ENCODE results near the gene TSPY9. TPM values are rescaled to one million over a fixed set of nuclear protein-coding genes. Genes with fewer than 3 reads are reported as not detected.
"Not testable (repeated sequence)": the region's sequence is repeated elsewhere in the genome, so short reads cannot be mapped to it uniquely, and the experiment has no call there.

Gene TSPY9
- total RNA-seq (2016; rRNA removed; fragmentation: Illumina TruSeq; extraction: Trizol) (not detected in 2 replicates), polyA plus RNA-seq (2011; rRNA removed) (not detected in 2 replicates), polyA minus RNA-seq (2011; rRNA and poly(A)+ RNA removed; ENCODE audit: low replicate concordance) (not detected in 2 replicates), Bru-seq, nascent RNA (not detected), BruChase-seq, experiment 1, labeled RNA remaining after a 6-hour chase (not detected), BruChase-seq, experiment 2, labeled RNA remaining after a 2-hour chase (not detected)
- not detected in 2 replicates for total RNA-seq (2016; cell fraction: cytosol; rRNA removed; fragmentation: Illumina TruSeq; extraction: Trizol; ENCODE audit: low read depth)
- total RNA-seq (2016; cell fraction: insoluble cytoplasmic fraction; rRNA removed; fragmentation: Illumina TruSeq; extraction: Trizol) = not detected in 2 replicates
- total RNA-seq (2016; cell fraction: membrane; rRNA removed; fragmentation: Illumina TruSeq; extraction: Trizol) = not detected in 2 replicates
- total RNA-seq (2016; cell fraction: nucleus; rRNA removed; fragmentation: Illumina TruSeq; extraction: Trizol) = not detected in 2 replicates
- polyA plus RNA-seq (2011; cell fraction: cytosol; rRNA removed) = not detected in 2 replicates
- polyA plus RNA-seq (2011; cell fraction: nucleus; rRNA removed) = not detected in 2 replicates
- polyA plus RNA-seq (2012) = not detected in 2 replicates
- not detected in 2 replicates for polyA plus RNA-seq (2016; cell fraction: cytosol; fragmentation: Illumina TruSeq; extraction: Trizol; ENCODE audit: low read depth)
- not detected in 2 replicates for polyA plus RNA-seq (2016; cell fraction: insoluble cytoplasmic fraction; fragmentation: Illumina TruSeq; extraction: Trizol; ENCODE audit: low read depth)
- polyA plus RNA-seq (2016; cell fraction: membrane; fragmentation: Illumina TruSeq; extraction: Trizol; ENCODE audit: low read depth) = not detected in 2 replicates
- not detected in 2 replicates for polyA plus RNA-seq (2016; cell fraction: nucleus; fragmentation: Illumina TruSeq; extraction: Trizol; ENCODE audit: insufficient read depth, low read depth)
- polyA minus RNA-seq (2011; cell fraction: cytosol; rRNA and poly(A)+ RNA removed) = not detected in 2 replicates
- not detected in 2 replicates for polyA minus RNA-seq (2011; cell fraction: nucleus; rRNA and poly(A)+ RNA removed)
- long read RNA-seq, experiment 1 = 0 reads
- long read RNA-seq, experiment 2 = 0 reads

GRCh38 chrY:9486967-9487366, at the start of gene TSPY9:
TSS of gene TSPY9 (plus strand) at chrY:9487267. CDS start at chrY:9487313, 46 bp downstream.
- CTCF ChIA-PET (ENCODE audit: low intra/inter-chr PET ratio, low total read pairs); in situ Hi-C loops (cut with HindIII; ENCODE audit: extremely low pct_ligation_motif_present, low pct_unique_long_range_greater_than_20kb); H3K9ac ChIP-seq (ENCODE audit: insufficient read depth, low read depth, low read length); ATAC-seq; H3K36me3 ChIP-seq (replicated peaks in 1 of 2; ENCODE audit: control insufficient read depth in 1 of 2, insufficient read depth in 2 of 2, low read length in 2 of 2); H3K27me3 ChIP-seq (ENCODE audit: control insufficient read depth in 1 of 2, insufficient read depth in 2 of 2, low read length in 2 of 2); H3K4me1 ChIP-seq (ENCODE audit: insufficient read depth, low read length); H3K79me2 ChIP-seq (ENCODE audit: insufficient read depth, low read length); H3K27ac ChIP-seq (ENCODE audit: extremely low read length, insufficient read depth, low read length); DNase-seq (ENCODE audit: low spot score); H3K4me3 ChIP-seq (replicated peaks in 1 of 3; ENCODE audit: insufficient read depth in 1 of 3, low read depth in 2 of 3, low read length in 3 of 3); H2AFZ ChIP-seq (ENCODE audit: low read length); BruUV-seq (replicated peaks); H3K9me3 ChIP-seq (ENCODE audit: low read length); H4K20me1 ChIP-seq (ENCODE audit: insufficient read depth, low read length); FAIRE-seq; H3K4me2 ChIP-seq (ENCODE audit: low read depth, low read length); POLR2A ChIA-PET; intact Hi-C loops (cut with micrococcal nuclease; ENCODE audit: unreplicated experiment): not testable (repeated sequence)
- WGBS (ENCODE audit: low lambda C conversion rate) = no CpG with 5 or more reads among the region's 26 CpGs

GRCh38 chrY:9466655-9467054, 20.4 kb upstream of the TSPY9 start, which contains the start of gene TSPY1:
TSS of gene TSPY1 (plus strand) at chrY:9466955. CDS start at chrY:9467001, 46 bp downstream.
- FAIRE-seq; H4K20me1 ChIP-seq (ENCODE audit: insufficient read depth, low read length); H3K9ac ChIP-seq (ENCODE audit: insufficient read depth, low read depth, low read length); CTCF ChIA-PET (ENCODE audit: low intra/inter-chr PET ratio, low total read pairs); H3K4me2 ChIP-seq (ENCODE audit: low read depth, low read length); H3K79me2 ChIP-seq (ENCODE audit: insufficient read depth, low read length); BruUV-seq (replicated peaks); H3K4me1 ChIP-seq (ENCODE audit: insufficient read depth, low read length); in situ Hi-C loops (cut with HindIII; ENCODE audit: extremely low pct_ligation_motif_present, low pct_unique_long_range_greater_than_20kb); POLR2A ChIA-PET; H3K36me3 ChIP-seq (replicated peaks in 1 of 2; ENCODE audit: control insufficient read depth in 1 of 2, insufficient read depth in 2 of 2, low read length in 2 of 2); H3K9me3 ChIP-seq (ENCODE audit: low read length); H3K4me3 ChIP-seq (replicated peaks in 1 of 3; ENCODE audit: insufficient read depth in 1 of 3, low read depth in 2 of 3, low read length in 3 of 3); DNase-seq (ENCODE audit: low spot score); H3K27ac ChIP-seq (ENCODE audit: extremely low read length, insufficient read depth, low read length); ATAC-seq; intact Hi-C loops (cut with micrococcal nuclease; ENCODE audit: unreplicated experiment); H2AFZ ChIP-seq (ENCODE audit: low read length); H3K27me3 ChIP-seq (ENCODE audit: control insufficient read depth in 1 of 2, insufficient read depth in 2 of 2, low read length in 2 of 2): not testable (repeated sequence)
- 93% methylated on average over 3 of the region's 25 CpGs for WGBS (ENCODE audit: low lambda C conversion rate)

GRCh38 chrY:9504396-9504795, 17.3 kb downstream of the TSPY9 start:
- H3K9ac ChIP-seq (ENCODE audit: insufficient read depth, low read depth, low read length); FAIRE-seq; H3K27me3 ChIP-seq (ENCODE audit: control insufficient read depth in 1 of 2, insufficient read depth in 2 of 2, low read length in 2 of 2); DNase-seq (ENCODE audit: low spot score); H4K20me1 ChIP-seq (ENCODE audit: insufficient read depth, low read length); H2AFZ ChIP-seq (ENCODE audit: low read length); H3K36me3 ChIP-seq (replicated peaks in 1 of 2; ENCODE audit: control insufficient read depth in 1 of 2, insufficient read depth in 2 of 2, low read length in 2 of 2); H3K4me3 ChIP-seq (replicated peaks in 1 of 3; ENCODE audit: insufficient read depth in 1 of 3, low read depth in 2 of 3, low read length in 3 of 3); POLR2A ChIA-PET; in situ Hi-C loops (cut with HindIII; ENCODE audit: extremely low pct_ligation_motif_present, low pct_unique_long_range_greater_than_20kb); H3K4me1 ChIP-seq (ENCODE audit: insufficient read depth, low read length); ATAC-seq; intact Hi-C loops (cut with micrococcal nuclease; ENCODE audit: unreplicated experiment); H3K4me2 ChIP-seq (ENCODE audit: low read depth, low read length); H3K79me2 ChIP-seq (ENCODE audit: insufficient read depth, low read length); H3K9me3 ChIP-seq (ENCODE audit: low read length); CTCF ChIA-PET (ENCODE audit: low intra/inter-chr PET ratio, low total read pairs); H3K27ac ChIP-seq (ENCODE audit: extremely low read length, insufficient read depth, low read length); BruUV-seq (replicated peaks): not testable (repeated sequence)
- WGBS (ENCODE audit: low lambda C conversion rate) = 8% methylated on average over 2 of the region's 6 CpGs

- ATAC-seq; H3K9me3 ChIP-seq (ENCODE audit: low read length); BruUV-seq (replicated peaks); H3K4me2 ChIP-seq (ENCODE audit: low read depth, low read length); H3K27me3 ChIP-seq (ENCODE audit: control insufficient read depth in 1 of 2, insufficient read depth in 2 of 2, low read length in 2 of 2); H2AFZ ChIP-seq (ENCODE audit: low read length); POLR2A ChIA-PET; H3K79me2 ChIP-seq (ENCODE audit: insufficient read depth, low read length); DNase-seq (ENCODE audit: low spot score); FAIRE-seq; H3K36me3 ChIP-seq (replicated peaks in 1 of 2; ENCODE audit: control insufficient read depth in 1 of 2, insufficient read depth in 2 of 2, low read length in 2 of 2); intact Hi-C loops (cut with micrococcal nuclease; ENCODE audit: unreplicated experiment); H3K4me3 ChIP-seq (replicated peaks in 1 of 3; ENCODE audit: insufficient read depth in 1 of 3, low read depth in 2 of 3, low read length in 3 of 3); H3K9ac ChIP-seq (ENCODE audit: insufficient read depth, low read depth, low read length); H4K20me1 ChIP-seq (ENCODE audit: insufficient read depth, low read length); H3K4me1 ChIP-seq (ENCODE audit: insufficient read depth, low read length); in situ Hi-C loops (cut with HindIII; ENCODE audit: extremely low pct_ligation_motif_present, low pct_unique_long_range_greater_than_20kb); H3K27ac ChIP-seq (ENCODE audit: extremely low read length, insufficient read depth, low read length); CTCF ChIA-PET (ENCODE audit: low intra/inter-chr PET ratio, low total read pairs): not testable (repeated sequence)
- whole genome bisulfite sequencing (ENCODE audit: low lambda C conversion rate) = 31% methylated on average over 5 of the region's 12 CpGs
Observed at GRCh38 chrY:9516287-9516686, 29.2 kb downstream of the TSPY9 start.
